Ovary (tissue), 3 donors: ENCODE measurements around the gene PARD3.

Experiments
- EP300 ChIP-seq: sonication (generic); formaldehyde crosslinking; IDR thresholded peaks from one replicate; pipeline ENCODE4 v1.6.1; 2017; ENCODE audit warnings: antibody characterized with exemption
- POLR2A ChIP-seq: fragments of 450-650 bp; IDR thresholded peaks from one replicate; pipeline ENCODE4 v1.6.1; 2017; ENCODE audit warnings: antibody characterized with exemption, mild to moderate bottlenecking, moderate library complexity
- TF ChIP-seq, protein P1 (sequence below), 3 donors: fragments of 450-650 bp in 2 of 3; fragments of 200-600 bp in 1 of 3; IDR thresholded peaks; one replicate each; pipeline versions ENCODE4 v1.5.1 to v1.8.0; 2016 to 2022; ENCODE audit warnings: antibody characterized with exemption in 3 of 3, mild to moderate bottlenecking in 1 of 3
- donor health status: DM: no; HTN: no; CAD: no.

DNA sequence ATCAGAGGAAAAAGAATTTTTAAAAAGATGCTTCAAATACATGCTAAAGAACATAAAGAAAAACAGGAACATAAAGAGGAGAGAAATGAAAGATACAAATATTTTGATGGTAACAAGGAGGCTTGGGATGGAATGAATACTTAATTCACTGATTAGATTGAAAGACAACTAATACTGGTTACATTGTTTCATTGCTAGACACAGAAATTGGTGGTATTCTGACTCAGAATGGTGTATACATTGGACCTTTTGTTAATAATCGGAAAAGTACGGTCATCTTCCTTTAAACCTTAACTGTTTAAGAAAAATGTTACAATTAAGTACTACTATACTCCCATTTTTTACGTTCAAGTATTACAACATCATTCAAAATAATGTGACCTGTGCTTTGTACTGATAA, 567.5 kb downstream of the PARD3 start:
- TF ChIP-seq, protein P1, sequence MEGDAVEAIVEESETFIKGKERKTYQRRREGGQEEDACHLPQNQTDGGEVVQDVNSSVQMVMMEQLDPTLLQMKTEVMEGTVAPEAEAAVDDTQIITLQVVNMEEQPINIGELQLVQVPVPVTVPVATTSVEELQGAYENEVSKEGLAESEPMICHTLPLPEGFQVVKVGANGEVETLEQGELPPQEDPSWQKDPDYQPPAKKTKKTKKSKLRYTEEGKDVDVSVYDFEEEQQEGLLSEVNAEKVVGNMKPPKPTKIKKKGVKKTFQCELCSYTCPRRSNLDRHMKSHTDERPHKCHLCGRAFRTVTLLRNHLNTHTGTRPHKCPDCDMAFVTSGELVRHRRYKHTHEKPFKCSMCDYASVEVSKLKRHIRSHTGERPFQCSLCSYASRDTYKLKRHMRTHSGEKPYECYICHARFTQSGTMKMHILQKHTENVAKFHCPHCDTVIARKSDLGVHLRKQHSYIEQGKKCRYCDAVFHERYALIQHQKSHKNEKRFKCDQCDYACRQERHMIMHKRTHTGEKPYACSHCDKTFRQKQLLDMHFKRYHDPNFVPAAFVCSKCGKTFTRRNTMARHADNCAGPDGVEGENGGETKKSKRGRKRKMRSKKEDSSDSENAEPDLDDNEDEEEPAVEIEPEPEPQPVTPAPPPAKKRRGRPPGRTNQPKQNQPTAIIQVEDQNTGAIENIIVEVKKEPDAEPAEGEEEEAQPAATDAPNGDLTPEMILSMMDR (IDR thresholded peaks at IDR 0.05): no peak
- no peak for TF ChIP-seq POLR2A
- no peak for TF ChIP-seq EP300
